Measurements from ENCODE around the gene SAMMSON. TPM values are rescaled to one million over a fixed set of nuclear protein-coding genes. Genes with fewer than 3 reads are reported as not detected.

Gene SAMMSON
- polyA plus RNA-seq, 4 donors: 0.04 to 0.11 TPM; not detected in 2

GRCh38 chr3:70006089-70006488, 6.6 kb downstream of the SAMMSON start:
- no peak for DNase-seq (ENCODE audit: low read depth in 4 of 4, low spot score in 3 of 4)

- DNase-seq (ENCODE audit: low read depth in 4 of 4, low spot score in 3 of 4): no peak
These were observed 10.8 kb downstream of the SAMMSON start for GRCh38 chr3:70010346-70010745.

- DNase-seq (ENCODE audit: low read depth in 4 of 4, low spot score in 3 of 4): no peak
These were observed 12.0 kb downstream of the SAMMSON start for GRCh38 chr3:70011582-70011981.

- no peak for DNase-seq (ENCODE audit: low read depth in 4 of 4, low spot score in 3 of 4)
These were observed 21.6 kb downstream of the SAMMSON start for GRCh38 chr3:70020906-70021660.

- DNase-seq (ENCODE audit: low read depth in 4 of 4, low spot score in 3 of 4): no peak
These were observed 28.8 kb downstream of the SAMMSON start for GRCh38 chr3:70028361-70028760.

GRCh38 chr3:70038693-70039092, 39.2 kb downstream of the SAMMSON start:
- no peak for DNase-seq (ENCODE audit: low read depth in 4 of 4, low spot score in 3 of 4)

GRCh38 chr3:70040386-70040785, 40.9 kb downstream of the SAMMSON start:
- no peak for DNase-seq (ENCODE audit: low read depth in 4 of 4, low spot score in 3 of 4)

GRCh38 chr3:70042641-70043040, 43.1 kb downstream of the SAMMSON start:
- no peak for DNase-seq (ENCODE audit: low read depth in 4 of 4, low spot score in 3 of 4)

- DNase-seq (ENCODE audit: low read depth in 4 of 4, low spot score in 3 of 4): no peak
These were observed 50.2 kb downstream of the SAMMSON start for GRCh38 chr3:70049761-70050160.

GRCh38 chr3:70053293-70053692, 53.8 kb downstream of the SAMMSON start:
- DNase-seq (ENCODE audit: low read depth in 4 of 4, low spot score in 3 of 4): no peak

GRCh38 chr3:70056081-70056480, 56.5 kb downstream of the SAMMSON start:
- no peak for DNase-seq (ENCODE audit: low read depth in 4 of 4, low spot score in 3 of 4)

GRCh38 chr3:70057426-70057825, 57.9 kb downstream of the SAMMSON start:
- no peak for DNase-seq (ENCODE audit: low read depth in 4 of 4, low spot score in 3 of 4)

- DNase-seq (ENCODE audit: low read depth in 4 of 4, low spot score in 3 of 4): no peak
These were observed 61.6 kb downstream of the SAMMSON start for GRCh38 chr3:70061096-70061495.

GRCh38 chr3:70064194-70064779, 64.8 kb downstream of the SAMMSON start:
- DNase-seq (ENCODE audit: low read depth in 4 of 4, low spot score in 3 of 4): peak in 3 of 4 donors; percentile 10 to 35 (median 32)

GRCh38 chr3:70065696-70066253, 66.2 kb downstream of the SAMMSON start:
- DNase-seq (ENCODE audit: low read depth in 4 of 4, low spot score in 3 of 4): no peak

GRCh38 chr3:70067860-70068521, 68.5 kb downstream of the SAMMSON start:
- no peak for DNase-seq (ENCODE audit: low read depth in 4 of 4, low spot score in 3 of 4)

- no peak for DNase-seq (ENCODE audit: low read depth in 4 of 4, low spot score in 3 of 4)
These were observed 70.0 kb downstream of the SAMMSON start for GRCh38 chr3:70069557-70069956.

GRCh38 chr3:70071138-70071537, 71.6 kb downstream of the SAMMSON start:
- DNase-seq (ENCODE audit: low read depth in 4 of 4, low spot score in 3 of 4): no peak

GRCh38 chr3:70072180-70072579, 72.6 kb downstream of the SAMMSON start:
- no peak for DNase-seq (ENCODE audit: low read depth in 4 of 4, low spot score in 3 of 4)

GRCh38 chr3:70072754-70073153, 73.2 kb downstream of the SAMMSON start:
- no peak for DNase-seq (ENCODE audit: low read depth in 4 of 4, low spot score in 3 of 4)

- DNase-seq (ENCODE audit: low read depth in 4 of 4, low spot score in 3 of 4): no peak
These were observed 75.6 kb downstream of the SAMMSON start for GRCh38 chr3:70075101-70075500.
